H9 (cell line): ENCODE measurements around the gene OR4D5. TPM values are rescaled to one million over a fixed set of nuclear protein-coding genes. Genes with fewer than 3 reads are reported as not detected.

Experiments
- DNase-seq: peaks from one replicate; pipeline ENCODE4 v3.0.0-alpha.2; 2017
- H2AFZ ChIP-seq: one replicate; pipeline ENCODE4 v1.6.1; 2013; ENCODE audit warnings: mild to moderate bottlenecking, low read length, control low read depth, moderate library complexity
- H2AK5ac ChIP-seq: 2 replicates; pipeline ENCODE4 v1.6.1; 2013; ENCODE audit warnings: low read length, control low read depth, mixed read lengths; ENCODE audit not compliant: insufficient read length
- H2BK120ac ChIP-seq: one replicate; pipeline ENCODE4 v1.6.1; 2013; ENCODE audit warnings: low read depth, mild to moderate bottlenecking, low read length, control low read depth, inconsistent platforms; ENCODE audit not compliant: poor library complexity, severe bottlenecking
- H2BK12ac ChIP-seq: 2 replicates; pipeline ENCODE4 v1.6.1; 2013; ENCODE audit warnings: low read length, control low read depth, mixed read lengths, low read depth; ENCODE audit not compliant: insufficient read length
- H2BK15ac ChIP-seq: 2 replicates; pipeline ENCODE4 v1.6.1; 2013; ENCODE audit warnings: low read depth, low read length, control low read depth
- H2BK20ac ChIP-seq: one replicate; pipeline ENCODE4 v1.6.1; 2013; ENCODE audit warnings: low read depth, mild to moderate bottlenecking, low read length, control low read depth, inconsistent platforms; ENCODE audit not compliant: poor library complexity, severe bottlenecking
- H2BK5ac ChIP-seq: 2 replicates; pipeline ENCODE4 v1.6.1; 2013; ENCODE audit warnings: low read length, control low read depth, mixed read lengths; ENCODE audit not compliant: insufficient read length
- H3K14ac ChIP-seq: 2 replicates; pipeline ENCODE4 v1.6.1; 2013; ENCODE audit warnings: low read length, control low read depth; ENCODE audit not compliant: insufficient read depth
- H3K18ac ChIP-seq: 2 replicates; pipeline ENCODE4 v1.6.1; 2013; ENCODE audit warnings: low read depth, mild to moderate bottlenecking, mixed read lengths, low read length, control low read depth; ENCODE audit not compliant: insufficient read length
- H3K23ac ChIP-seq: 2 replicates; pipeline ENCODE4 v1.6.1; 2013; ENCODE audit warnings: low read length, control low read depth, mixed read lengths, low read depth; ENCODE audit not compliant: insufficient read length
- H3K23me2 ChIP-seq: 2 replicates; pipeline ENCODE4 v1.6.1; 2013; ENCODE audit warnings: low read depth, mild to moderate bottlenecking, mixed read lengths, low read length, control low read depth; ENCODE audit not compliant: insufficient read length, poor library complexity, severe bottlenecking
- H3K27ac ChIP-seq: 2 replicates; pipeline ENCODE4 v1.5.1; 2013; ENCODE audit warnings: low read length, control low read depth, mixed read lengths, low read depth; ENCODE audit not compliant: insufficient read length
- H3K27me3 ChIP-seq: 2 replicates; pipeline ENCODE4 v1.6.1; 2013; ENCODE audit warnings: low read length, control low read depth, inconsistent platforms; ENCODE audit not compliant: insufficient read depth
- H3K4ac ChIP-seq: 2 replicates; pipeline ENCODE4 v1.6.1; 2013; ENCODE audit warnings: low read depth, mild to moderate bottlenecking, control low read depth, inconsistent platforms, low read length, moderate library complexity
- H3K4me1 ChIP-seq: 2 replicates; pipeline ENCODE4 v1.6.1; 2013; ENCODE audit warnings: low read length, control low read depth, inconsistent platforms; ENCODE audit not compliant: insufficient read depth
- H3K4me2 ChIP-seq: 2 replicates; pipeline ENCODE4 v1.6.1; 2013; ENCODE audit warnings: low read length, control low read depth, mixed read lengths; ENCODE audit not compliant: insufficient read length, insufficient read depth
- H3K56ac ChIP-seq: 2 replicates; pipeline ENCODE4 v1.6.1; 2013; ENCODE audit warnings: low read depth, mild to moderate bottlenecking, mixed read lengths, low read length, control low read depth; ENCODE audit not compliant: insufficient read length
- H3K79me1 ChIP-seq: 2 replicates; pipeline ENCODE4 v1.6.1; 2013; ENCODE audit warnings: low read depth, mild to moderate bottlenecking, moderate library complexity, low read length, control low read depth, inconsistent platforms; ENCODE audit not compliant: insufficient read depth, poor library complexity, severe bottlenecking
- H3K79me2 ChIP-seq: 2 replicates; pipeline ENCODE4 v1.6.1; 2013; ENCODE audit warnings: low read length, control low read depth, inconsistent platforms; ENCODE audit not compliant: insufficient read depth
- H3K9ac ChIP-seq: 2 replicates; pipeline ENCODE4 v1.6.1; 2013; ENCODE audit warnings: low read length, control low read depth, mixed read lengths; ENCODE audit not compliant: insufficient read length; ENCODE audit errors: extremely low read depth
- H3K9me3 ChIP-seq: one replicate; pipeline ENCODE4 v1.6.1; 2013; ENCODE audit warnings: low read depth, low read length, inconsistent platforms; ENCODE audit not compliant: control insufficient read depth
- H3T11ph ChIP-seq: one replicate; pipeline ENCODE4 v1.6.1; 2013; ENCODE audit warnings: mild to moderate bottlenecking, low read length, control low read depth, inconsistent platforms
- H4K20me1 ChIP-seq: one replicate; pipeline ENCODE4 v1.6.1; 2013; ENCODE audit not compliant: control insufficient read depth, insufficient read length, insufficient read depth
- H4K5ac ChIP-seq: 2 replicates; pipeline ENCODE4 v1.6.1; 2013; ENCODE audit warnings: low read depth, mild to moderate bottlenecking, mixed read lengths, low read length, control low read depth; ENCODE audit not compliant: insufficient read length
- H4K8ac ChIP-seq: replicated peaks from 2 replicates; pipeline ENCODE4 v1.6.1; 2013; ENCODE audit warnings: low read length, control low read depth, mixed read lengths, low read depth; ENCODE audit not compliant: insufficient read length
- H4K91ac ChIP-seq: 2 replicates; pipeline ENCODE4 v1.6.1; 2013; ENCODE audit warnings: low read depth, mild to moderate bottlenecking, moderate library complexity, mixed read lengths, low read length, control low read depth; ENCODE audit not compliant: insufficient read length
- H3K27ac Mint-ChIP-seq, 3 experiments: 2 replicates in 2 of 3; 3 replicates in 1 of 3; pipeline ENCODE4 v1.8.0; 2020 to 2021; ENCODE audit warnings: mixed read lengths in 3 of 3, mild to moderate bottlenecking in 1 of 3, moderate library complexity in 1 of 3
- H3K27me3 Mint-ChIP-seq: 2 replicates; pipeline ENCODE4 v1.8.0; 2021; ENCODE audit warnings: low read depth, mild to moderate bottlenecking, moderate library complexity, mixed read lengths
- H3K36me3 Mint-ChIP-seq, 3 experiments: 2 replicates in 2 of 3; 3 replicates in 1 of 3; pipeline ENCODE4 v1.8.0; 2020 to 2021; ENCODE audit warnings: low read depth in 3 of 3, mixed read lengths in 3 of 3; ENCODE audit not compliant: insufficient read depth in 1 of 3
- H3K4me1 Mint-ChIP-seq, 2 experiments: 2 replicates each; pipeline ENCODE4 v1.8.0; 2020; ENCODE audit warnings: mixed read lengths in 2 of 2
- H3K4me3 Mint-ChIP-seq, 2 experiments: 2 replicates in 1 of 2; 3 replicates in 1 of 2; pipeline ENCODE4 v1.8.0; 2020 to 2021; ENCODE audit warnings: mild to moderate bottlenecking in 2 of 2, mixed read lengths in 2 of 2, moderate library complexity in 1 of 2
- H3K9me3 Mint-ChIP-seq, 2 experiments: 2 replicates in 1 of 2; 3 replicates in 1 of 2; pipeline ENCODE4 v1.8.0; 2020; ENCODE audit warnings: mild to moderate bottlenecking in 2 of 2, mixed read lengths in 2 of 2, moderate library complexity in 1 of 2
- CTCF ChIP-seq: fragments of 200-600 bp; sonication (generic); conservative IDR thresholded peaks from 3 replicates; pipeline ENCODE4 v1.8.0; 2021; ENCODE audit warnings: antibody characterized with exemption, mild to moderate bottlenecking
- WGBS: extraction: QIAGEN DNeasy Blood & Tissue Kit; methylation state at CpG from one replicate; pipeline ENCODE4 v1.1.7; 2013; ENCODE audit warnings: missing lambda C conversion rate, low lambda C conversion rate, mixed read lengths; ENCODE audit not compliant: insufficient read length; ENCODE audit errors: extremely low coverage; 5-methylcytosine and 5-hydroxymethylcytosine counted together
- total RNA-seq: library from RNA; stranded (reverse); gene quantifications from 2 replicates; pipeline ENCODE4 v1.2.1, GENCODE V29; 2021

Gene OR4D5
- total RNA-seq, 1 experiment from 2014 or later, result not detected

DNA sequence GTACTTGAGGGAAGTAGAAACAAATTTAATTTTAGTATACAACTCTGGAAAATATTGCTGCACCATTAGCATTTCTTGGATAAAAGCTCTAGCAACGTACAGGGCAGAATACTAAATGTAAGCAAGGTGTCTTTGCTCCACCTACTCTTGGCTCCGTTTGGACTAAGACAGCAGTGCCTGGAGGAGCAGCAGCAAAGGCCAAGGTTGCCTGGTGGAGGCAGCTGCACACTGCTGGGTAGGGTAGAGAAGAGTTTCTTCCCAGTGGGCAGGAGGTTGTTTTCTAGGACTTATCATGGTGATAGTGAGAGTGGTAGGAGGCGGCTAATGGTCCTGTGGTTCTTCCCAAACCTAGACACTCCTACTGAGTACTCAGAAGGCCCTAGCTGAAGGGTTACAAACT, 39.6 kb upstream of the OR4D5 start:
- H3K9me3 Mint-ChIP-seq, result no peaks in the 10 kb centered on the region
- H2AFZ ChIP-seq, result no peak overlapping the region
- peaks cover 11 to 12% of the 10 kb centered on the region in 2 experiments for H3K4me1 Mint-ChIP-seq
- H2BK120ac ChIP-seq, result no peak overlapping the region
- no peaks in the 10 kb centered on the region for H4K20me1 ChIP-seq
- no peak overlapping the region for H3K14ac ChIP-seq
- H3K4me1 ChIP-seq, result no peaks in the 10 kb centered on the region; the same call in 1 of the 2 replicates
- H3K27ac Mint-ChIP-seq, result no peak overlapping the region
- no peak overlapping the region for H3K4ac ChIP-seq
- no peak overlapping the region for H2AK5ac ChIP-seq
- no peak overlapping the region for H2BK12ac ChIP-seq
- no peak overlapping the region for H3K4me3 Mint-ChIP-seq
- no peak overlapping the region for H3K23ac ChIP-seq
- no peak overlapping the region for H2BK15ac ChIP-seq
- no peak overlapping the region for H2BK20ac ChIP-seq
- no peaks in the 10 kb centered on the region for H3K36me3 Mint-ChIP-seq
- H3K27ac ChIP-seq, result no peak overlapping the region
- H4K91ac ChIP-seq, result no peak overlapping the region
- DNase-seq, result no peak
- no peaks in the 10 kb centered on the region for H3K9me3 ChIP-seq
- no peak overlapping the region for H3K56ac ChIP-seq
- WGBS, result no CpG with 5 or more reads among the region's 3 CpGs
- H2BK5ac ChIP-seq, result no peak overlapping the region
- H3K79me1 ChIP-seq, result no peaks in the 10 kb centered on the region
- no peaks in the 10 kb centered on the region for H3K23me2 ChIP-seq
- no peak overlapping the region for H4K5ac ChIP-seq
- H4K8ac ChIP-seq, result no peak overlapping the region
- H3K4me2 ChIP-seq, result no peak overlapping the region
- H3K27me3 ChIP-seq, result no peaks in the 10 kb centered on the region
- no peaks in the 10 kb centered on the region for H3K79me2 ChIP-seq
- H3T11ph ChIP-seq, result no peak overlapping the region
- H3K27me3 Mint-ChIP-seq, result no peaks in the 10 kb centered on the region
- TF ChIP-seq CTCF, result no peak
- no peak overlapping the region for H3K18ac ChIP-seq
- H3K9ac ChIP-seq, result no peak overlapping the region
